ENCODE results near the gene HSD11B1L.

HSD11B1L gene, protein sequence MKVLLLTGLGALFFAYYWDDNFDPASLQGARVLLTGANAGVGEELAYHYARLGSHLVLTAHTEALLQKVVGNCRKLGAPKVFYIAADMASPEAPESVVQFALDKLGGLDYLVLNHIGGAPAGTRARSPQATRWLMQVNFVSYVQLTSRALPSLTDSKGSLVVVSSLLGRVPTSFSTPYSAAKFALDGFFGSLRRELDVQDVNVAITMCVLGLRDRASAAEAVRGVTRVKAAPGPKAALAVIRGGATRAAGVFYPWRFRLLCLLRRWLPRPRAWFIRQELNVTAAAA

DNA sequence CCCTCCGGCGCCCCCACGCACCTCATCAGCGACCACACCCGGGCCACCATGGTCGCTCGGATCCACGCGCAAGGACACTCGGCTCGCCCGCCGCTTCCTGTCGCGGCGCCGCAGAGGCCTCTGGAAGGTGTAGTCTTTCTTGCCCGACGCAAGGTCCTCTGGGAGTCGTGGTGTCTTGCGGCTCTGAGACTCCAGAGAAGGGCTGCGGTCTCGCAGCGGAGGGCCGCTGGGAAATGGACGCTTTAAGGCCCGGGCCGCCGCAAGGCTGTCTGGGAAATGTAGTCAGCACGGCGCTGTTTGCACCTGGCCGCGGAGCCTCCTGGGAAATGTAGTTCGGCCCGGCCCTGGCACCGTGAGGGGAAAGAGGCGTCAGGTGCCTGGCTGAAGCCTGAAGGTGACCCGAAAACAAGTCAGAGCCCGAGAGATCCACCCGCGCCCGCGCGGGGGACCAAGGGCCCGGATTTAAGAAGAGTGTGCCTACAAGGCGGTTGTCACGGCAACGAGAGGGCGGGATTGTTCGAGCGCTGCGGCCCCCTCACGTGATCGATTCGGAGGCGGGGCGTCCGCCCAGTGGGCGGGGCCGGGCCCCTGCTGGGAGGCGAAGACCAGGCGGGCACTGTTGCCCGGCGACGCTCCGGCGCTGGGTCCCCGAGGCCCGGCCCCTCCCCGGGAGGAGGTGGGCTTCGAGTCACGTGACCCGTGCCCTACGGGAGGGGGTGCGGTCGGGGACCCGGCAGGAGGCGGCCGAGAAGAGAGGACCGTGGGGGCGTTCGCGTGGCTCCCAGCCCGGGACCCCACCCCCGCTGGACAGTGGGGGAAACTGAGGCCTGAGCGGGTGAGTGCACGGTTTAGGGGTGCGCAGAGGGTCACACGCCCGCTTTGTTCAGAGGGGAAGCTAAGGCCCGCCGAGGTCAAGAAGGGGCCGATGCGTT is at the start of gene HSD11B1L, which contains the start of gene MICOS13:
TSS of gene HSD11B1L (plus strand) at position 591 of the 932 bp plus-strand sequence. CDS start 3,806 bp downstream, outside the sequence.
TSS of gene MICOS13 (minus strand) at position 80 of the 932 bp plus-strand sequence. CDS start at position 50, 30 bp downstream.
- DNase-seq, result peak; percentile 99

DNA sequence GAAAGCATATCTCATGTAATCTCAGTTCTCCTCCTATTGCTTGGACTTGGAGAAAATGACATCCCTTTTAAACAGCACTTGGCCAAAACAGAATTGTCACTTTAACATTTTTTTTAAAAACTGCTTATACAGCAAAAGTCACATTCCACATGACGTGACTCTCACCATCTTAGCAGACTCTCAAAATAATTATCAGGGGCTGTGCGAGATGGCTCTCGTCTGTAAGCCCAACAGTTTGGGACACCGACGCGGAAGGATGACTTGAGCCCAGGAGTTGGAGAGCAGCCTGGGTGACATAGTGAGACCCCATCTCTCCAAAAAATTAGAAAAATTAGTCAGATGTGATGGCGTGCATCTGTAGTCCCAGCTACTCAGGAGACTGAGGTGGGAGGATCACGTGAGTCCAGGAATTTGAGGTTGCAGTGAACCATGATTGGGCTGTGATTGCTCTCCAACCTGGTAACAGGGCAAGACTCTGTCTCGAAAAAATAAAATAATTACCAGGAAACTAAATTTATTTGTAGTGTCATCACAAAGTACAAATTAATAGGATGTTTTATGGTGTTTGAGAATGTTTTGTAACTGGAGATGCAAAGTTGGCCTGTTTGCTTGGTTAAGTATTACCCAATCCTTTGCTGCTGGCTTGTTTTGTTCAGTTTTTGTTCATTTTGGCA is 49.1 kb upstream of the HSD11B1L start:
- no peak for DNase-seq

DNA sequence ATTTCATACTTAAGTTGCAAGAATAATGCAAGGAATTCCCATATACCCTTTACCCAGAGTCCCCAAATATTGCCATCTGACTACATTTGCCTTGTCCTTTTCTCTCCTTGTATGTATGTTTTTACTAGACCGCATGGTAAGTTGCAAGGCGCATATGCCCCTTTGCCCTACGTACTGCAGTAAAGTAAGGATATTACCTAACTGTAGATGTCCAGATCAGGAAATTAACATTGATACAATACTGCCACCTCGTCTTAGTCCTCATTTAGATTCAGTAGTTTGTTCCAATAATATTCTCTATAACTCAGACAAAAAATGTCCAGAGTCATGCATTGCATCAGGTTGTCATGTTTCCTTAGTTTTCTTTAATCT is 48.6 kb upstream of the HSD11B1L start:
- no peak for DNase-seq

DNA sequence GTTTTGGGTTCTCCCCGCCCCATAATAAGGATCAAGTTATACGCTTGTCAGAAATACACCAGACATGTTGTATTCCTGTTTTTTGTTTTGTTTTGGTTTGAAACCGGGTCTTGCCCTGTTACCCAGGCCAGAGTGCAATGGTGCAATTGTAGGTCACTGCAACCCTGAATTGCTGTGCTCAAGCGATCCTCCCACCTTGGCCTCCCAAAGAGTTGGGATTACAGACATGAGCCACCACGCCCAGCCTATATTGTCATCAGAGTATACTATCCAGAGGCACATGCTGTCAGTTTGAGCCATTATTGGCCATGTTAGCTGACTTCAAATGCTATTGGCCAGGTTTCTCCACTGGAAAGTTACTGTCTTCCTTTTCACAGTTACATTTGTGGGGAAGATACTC is 48.2 kb upstream of the HSD11B1L start:
- DNase-seq, result no peak

DNA sequence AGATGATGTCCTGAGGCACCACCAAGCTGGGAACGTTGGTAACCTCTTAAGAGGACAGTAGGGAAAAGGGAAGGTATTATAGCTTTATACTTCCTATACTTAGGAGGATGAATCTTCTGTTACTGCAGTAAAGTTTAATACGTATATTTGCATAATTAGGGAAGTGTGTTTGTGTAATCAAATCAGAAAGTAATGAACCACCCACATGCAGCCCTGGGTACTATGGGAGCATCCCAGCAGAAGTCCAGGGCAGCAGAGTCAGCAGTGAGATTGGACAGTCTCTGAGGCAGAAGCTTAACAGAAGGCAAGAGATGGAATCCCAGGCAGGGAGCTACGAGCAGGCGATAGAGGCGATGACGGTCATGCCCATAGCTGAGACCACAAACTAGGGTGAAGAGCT is 45.4 kb upstream of the HSD11B1L start:
- no peak for DNase-seq

DNA sequence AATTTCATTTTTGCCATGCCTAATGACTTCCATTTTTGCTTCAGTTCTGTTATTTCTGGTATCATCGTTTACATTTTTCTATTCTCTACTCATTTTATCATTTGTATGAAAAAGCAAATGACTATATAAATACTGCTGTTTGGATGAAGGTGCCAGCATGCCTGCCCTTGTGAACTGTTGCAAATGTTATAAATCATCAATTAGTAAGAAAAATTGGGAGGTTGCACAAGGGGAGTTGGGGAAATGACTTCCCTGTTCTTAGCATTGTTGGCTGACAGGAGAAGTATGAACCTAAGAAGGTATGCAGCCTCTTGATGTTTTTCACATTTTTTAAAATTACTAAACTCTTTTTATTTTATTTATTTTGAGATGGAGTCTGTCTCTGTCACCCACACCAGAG is 42.9 kb upstream of the HSD11B1L start:
- no peak for DNase-seq

DNA sequence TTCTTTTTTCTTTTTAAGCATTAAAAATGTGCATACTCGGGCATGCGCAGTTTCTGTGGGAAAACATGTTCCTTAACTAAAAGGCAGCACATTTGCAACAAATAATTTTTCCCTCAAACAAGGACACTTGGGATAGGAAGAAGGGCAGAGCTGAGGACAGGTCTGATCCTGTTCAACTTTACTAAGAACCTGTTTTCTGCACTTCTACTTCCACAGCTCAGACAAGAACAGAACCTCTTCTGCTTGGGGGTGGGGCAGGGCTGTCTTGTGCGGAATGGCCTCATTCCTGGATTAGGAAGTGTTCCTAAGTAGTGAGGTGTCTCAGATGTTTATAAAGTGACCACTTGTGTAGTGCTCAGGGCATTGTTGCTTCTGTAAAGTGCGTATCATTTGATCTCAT is 39.7 kb upstream of the HSD11B1L start:
- no peak for DNase-seq

DNA sequence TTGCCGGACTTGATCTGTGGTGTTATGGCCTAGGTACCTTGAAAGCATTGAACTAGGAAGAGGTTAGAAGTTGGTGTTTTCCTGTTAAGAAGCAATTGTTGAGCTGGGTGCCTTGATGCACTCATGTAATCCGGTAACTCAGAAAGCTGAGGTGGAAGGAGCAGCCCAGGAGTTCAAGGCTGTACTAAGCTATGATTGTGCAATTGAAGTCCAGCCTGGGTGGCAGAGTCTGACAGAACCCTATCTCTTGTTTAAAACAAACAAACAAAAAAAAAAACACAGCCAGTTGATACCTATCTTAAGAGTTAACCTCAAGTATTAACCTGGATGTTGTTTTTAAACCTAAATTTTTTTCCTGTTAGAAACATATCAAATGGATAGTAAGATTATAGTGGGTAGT is 38.6 kb upstream of the HSD11B1L start:
- no peak for DNase-seq

DNA sequence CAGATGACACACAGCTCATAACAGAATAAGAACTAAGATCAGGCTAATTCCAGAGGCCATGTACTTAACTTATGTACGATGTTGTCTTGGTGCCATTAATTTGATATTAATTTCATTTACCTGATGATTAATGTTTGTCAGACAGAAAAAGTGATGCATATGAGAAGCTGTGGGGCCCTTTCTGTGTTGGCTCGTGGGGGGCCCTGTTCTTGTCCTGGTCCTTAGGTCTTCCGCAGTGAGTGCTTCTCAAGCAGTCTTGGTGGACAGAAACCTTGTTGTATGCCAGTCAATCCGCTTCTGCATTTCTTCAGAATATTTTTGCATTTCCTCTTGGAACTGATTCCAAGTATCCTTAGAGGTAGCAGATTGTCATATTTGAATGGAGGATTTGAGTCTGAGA is 37.8 kb upstream of the HSD11B1L start:
- DNase-seq, result no peak

DNA sequence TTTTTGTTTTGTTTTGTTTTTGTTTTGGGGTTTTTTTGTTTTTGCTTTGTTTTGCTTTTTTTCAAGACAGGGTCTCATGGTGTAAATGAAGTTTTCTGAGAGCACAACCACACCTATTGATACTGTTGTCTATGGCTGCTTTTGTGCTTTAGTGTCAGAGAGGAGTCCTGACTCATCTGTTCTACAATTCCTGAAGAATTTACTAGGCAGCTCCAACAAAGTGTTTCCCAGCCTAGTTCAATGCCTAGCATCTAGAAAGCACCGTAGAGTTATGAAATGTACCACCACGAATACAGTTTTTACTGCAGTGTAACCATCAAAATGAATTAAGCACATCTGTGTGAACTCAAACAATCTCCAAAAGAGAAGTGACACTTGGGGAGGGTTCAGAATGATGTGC is 36.8 kb upstream of the HSD11B1L start:
- no peak for DNase-seq

DNA sequence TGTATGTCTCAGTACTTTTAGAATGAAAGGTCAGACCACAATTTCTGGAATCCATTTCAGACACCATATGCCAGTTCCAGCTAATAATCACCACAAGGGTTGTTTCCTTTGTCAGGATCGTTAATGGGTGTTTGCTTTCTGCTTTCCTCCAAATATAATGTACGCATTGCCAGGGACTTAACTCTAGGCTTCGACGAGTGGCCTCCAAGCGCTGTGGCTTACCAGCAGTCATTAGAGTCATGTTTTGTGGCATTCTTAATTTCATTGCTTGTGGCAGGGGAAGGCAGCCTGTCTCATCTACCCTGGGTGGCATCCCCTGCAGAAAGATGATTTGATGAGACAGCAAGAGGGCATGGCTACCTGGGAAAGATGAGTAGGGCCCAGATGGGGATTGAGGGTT is 35.4 kb upstream of the HSD11B1L start:
- no peak for DNase-seq

DNA sequence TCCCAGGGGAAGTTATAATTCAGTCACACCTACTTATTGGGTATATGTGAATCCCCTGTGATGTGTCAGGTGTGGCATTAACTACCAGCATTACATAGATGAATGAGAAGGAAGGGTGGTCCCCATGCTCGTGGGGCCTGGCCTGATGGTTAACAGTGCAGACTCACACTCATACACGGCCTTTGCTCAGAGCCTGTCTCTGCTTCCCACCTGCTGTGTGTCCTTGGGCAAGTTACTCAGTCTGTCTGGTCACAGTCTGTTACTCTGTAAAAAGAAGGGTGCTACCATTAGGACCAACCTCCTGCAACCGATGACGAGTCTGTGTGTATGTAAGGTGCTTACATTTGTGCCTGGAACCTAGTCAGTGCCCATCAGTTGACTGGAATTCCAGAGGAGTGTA is 34.1 kb upstream of the HSD11B1L start:
- DNase-seq, result no peak

DNA sequence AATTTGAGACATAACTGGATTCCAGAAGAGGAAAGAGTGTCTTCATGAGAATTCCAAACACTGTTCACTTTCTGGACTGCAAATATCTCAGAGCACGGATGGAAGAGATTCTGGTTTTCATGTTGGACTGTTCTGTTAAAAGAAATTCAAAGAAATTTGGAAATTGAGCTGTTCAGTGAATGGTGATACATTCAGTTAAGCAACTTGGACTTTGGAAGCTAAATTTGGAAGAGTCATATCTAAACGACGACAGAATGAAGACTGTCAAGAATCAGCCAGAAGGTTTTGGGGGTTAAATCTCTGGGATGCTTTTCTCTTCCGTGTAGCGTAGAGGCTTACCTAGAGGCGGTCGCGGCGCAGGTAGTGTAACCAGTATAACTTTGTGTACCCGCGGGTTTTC is 32.4 kb upstream of the HSD11B1L start:
- DNase-seq, result no peak

DNA sequence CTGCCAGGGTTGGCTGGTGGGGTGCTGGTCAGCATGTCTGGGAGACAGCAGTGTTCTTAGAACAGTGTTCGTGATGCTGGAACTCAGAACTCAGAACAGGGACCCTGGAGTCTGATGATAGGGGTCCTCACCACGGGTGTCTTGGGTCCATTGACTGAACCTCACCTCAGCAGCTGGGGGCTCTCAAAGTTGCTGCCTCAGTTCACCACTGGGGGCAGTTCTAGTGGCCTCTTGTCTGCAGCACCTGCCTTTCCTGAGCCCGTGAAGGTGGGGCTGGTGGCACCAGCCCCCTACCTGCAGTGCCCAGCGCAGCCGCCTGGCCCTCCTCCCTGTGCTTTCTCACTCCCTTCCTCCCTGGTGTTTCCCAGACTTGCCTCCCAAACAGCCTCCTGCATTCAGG is 29.5 kb upstream of the HSD11B1L start:
- DNase-seq, result no peak

DNA sequence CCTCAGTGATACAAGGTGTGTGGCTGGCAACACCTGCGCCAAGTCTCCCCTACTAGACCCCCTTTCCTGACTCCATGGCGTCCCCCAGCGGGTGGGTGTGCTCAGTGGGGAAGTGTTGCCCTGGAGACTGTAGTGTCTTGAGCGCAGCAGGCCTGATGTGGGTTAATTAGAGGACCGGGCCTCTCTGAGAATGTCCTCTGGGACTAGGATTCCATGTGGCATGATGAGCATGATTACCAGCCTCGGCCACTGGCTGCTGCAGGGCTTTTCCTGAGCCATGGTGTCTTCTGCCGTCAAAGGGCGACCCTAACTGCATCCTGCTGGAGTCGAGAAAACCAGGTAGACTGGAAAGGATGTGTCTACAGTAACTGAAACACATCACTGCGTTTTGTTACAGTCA is 28.6 kb upstream of the HSD11B1L start:
- DNase-seq, result no peak

DNA sequence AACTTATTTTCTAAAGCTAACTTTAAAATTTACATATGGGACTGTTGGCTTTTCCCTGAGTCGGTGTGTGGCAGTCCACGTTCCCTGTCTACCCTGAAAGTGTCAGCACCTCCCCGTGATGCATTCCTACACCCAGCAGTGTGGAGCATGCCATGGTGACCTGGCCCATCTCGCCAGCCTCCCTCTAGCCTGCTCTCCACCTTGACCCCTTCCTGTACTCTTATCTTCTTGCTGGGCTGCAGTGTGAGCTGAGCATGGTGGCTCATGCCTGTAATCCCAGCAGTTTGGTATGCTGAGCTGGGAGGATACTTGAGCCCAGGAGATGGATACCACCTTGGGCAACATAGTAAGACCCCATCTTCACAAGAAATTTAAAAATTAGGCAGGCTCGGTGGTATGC is 25.9 kb upstream of the HSD11B1L start:
- no peak for DNase-seq

DNA sequence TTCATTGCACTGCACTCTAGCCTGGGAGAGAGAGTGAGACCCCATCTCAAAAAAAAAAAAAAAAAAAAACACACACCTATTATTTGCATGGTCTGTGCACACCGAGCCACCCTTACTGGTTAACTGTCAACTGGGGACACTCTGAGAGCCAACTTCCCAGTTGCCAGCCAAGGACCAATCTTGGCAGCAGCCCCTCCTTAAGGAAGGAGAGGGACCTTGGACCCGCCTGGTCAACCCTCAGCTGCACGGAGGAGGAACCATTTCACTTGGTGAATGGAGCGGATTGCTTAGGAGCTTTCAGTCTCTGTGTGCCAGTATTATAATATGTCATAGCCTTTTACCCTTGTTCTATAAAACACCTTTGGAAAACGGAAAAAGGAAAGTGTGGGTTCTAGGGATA is 25.4 kb upstream of the HSD11B1L start:
- no peak for DNase-seq

DNA sequence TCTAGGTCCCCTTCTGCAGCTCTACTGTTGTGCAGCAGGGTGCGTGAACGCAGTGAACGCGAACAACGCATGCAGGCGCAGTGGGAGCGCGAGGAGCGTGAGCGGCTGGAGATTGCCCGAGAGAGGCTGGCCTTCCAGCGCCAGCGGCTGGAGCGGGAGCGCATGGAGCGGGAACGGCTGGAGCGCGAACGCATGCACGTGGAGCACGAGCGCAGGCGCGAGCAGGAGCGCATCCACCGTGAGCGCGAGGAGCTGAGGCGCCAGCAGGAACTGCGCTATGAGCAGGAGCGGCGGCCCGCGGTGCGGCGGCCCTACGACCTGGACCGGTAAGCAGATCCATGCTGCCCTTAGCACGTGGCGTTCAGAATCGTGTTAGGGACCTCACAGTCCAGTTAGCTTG is 19.3 kb upstream of the HSD11B1L start:
- no peak for DNase-seq

DNA sequence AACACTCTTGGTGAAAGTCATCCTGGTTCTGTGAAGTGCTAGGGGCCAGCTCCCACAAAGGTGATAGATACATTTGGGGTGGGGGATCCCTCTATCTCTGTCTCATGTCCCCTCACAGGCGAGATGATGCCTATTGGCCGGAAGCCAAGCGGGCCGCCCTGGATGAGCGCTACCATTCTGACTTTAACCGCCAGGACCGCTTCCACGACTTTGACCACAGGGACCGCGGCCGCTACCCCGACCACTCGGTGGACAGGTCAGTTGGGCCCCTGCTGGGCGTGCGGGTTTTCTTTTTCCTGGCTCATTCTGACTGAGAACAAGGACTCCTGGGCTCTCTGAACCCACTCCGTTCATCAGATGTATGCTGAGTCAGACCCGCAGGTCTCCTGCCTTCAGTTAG is 16.9 kb upstream of the HSD11B1L start:
- no peak for DNase-seq

DNA sequence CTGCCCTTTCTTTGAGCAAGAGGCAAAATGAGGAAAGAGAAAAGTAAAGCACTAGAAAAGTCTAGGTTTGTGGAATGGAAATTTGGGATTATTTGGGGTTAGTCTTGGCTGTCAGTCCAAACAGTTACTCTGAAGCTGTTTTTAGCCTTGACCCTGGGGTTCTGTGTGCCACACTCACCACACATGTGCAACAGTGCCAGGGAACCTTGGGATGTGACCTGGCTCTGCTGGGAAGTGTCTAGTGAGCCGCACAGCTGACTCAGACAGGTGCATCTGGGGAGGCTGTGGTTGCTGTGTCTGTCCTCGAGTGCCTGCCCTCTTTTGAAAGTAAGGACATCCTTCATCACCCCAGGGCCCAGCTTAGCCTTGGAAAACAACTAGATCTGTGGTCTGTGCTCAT is 16.3 kb upstream of the HSD11B1L start:
- no peak for DNase-seq

DNA sequence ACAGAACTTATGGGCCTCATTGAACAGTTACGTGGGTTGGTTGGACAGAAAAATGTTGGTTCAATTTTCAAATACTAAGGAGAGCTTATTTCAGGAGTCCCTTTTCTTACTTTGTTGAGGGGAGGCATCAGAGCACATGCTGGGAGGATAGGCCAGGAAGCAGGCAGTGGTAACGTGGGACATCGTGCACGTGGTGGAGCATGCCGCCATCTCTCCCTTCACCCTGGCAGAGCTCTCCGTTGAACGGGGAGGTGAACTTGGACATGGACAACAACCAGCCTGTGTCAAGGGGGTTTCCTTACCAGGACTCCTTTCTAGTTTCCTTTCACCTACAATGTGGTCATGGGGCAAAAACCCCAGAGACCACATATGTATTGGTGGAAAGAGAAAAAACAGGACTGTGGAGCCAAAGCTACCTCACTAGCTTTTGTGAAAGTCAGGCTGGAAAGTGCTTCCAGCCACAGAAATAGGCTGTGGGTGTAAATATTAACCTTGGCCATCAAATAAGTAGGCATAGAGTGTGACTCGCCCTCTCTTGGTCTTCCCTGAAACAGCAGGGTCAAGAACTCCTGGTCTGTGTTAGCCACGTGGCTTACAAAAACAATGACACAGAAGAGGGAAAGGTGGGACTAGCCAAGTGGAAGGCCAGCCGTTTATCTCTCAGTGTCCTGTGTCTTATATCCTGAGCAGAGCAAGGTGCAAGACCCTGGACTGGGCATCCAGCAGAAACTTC is 14.9 kb upstream of the HSD11B1L start:
- DNase-seq, result no peak

DNA sequence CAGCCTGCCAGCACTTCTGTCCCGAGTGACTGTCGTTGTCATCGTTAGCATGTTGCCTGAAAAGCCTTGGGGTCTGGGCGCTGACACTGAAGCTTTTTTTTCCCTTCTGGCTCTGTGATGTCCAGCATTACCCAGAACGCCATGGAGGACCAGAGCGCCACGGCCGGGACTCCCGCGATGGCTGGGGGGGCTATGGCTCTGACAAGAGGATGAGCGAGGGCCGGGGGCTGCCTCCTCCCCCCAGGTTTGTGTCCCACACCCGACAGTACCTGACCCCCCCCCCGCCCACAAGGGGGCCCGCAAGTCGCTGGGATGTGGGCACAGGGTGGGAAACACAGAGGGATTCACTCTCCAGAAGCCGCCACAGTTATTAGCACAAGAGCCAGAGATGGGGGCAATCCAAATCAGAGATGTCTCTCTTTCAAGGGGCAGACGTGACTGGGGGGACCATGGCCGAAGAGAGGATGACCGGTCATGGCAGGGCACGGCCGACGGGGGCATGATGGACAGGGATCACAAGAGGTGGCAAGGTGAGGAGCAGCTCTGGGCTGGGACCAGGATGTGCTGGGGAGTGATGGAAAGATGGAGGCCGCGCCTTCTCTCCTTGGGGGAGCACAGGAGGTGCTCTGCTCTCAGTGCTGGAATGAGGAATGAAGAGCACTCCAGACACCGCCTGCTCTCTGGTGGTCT is 13.8 kb upstream of the HSD11B1L start:
- DNase-seq, result no peak

Measured in femur (tissue), 1 donor.